Measurements from ENCODE around the gene DCBLD2. TPM values are rescaled to one million over a fixed set of nuclear protein-coding genes. Genes with fewer than 3 reads are reported as not detected.
"Not testable (repeated sequence)": the region's sequence is repeated elsewhere in the genome, so short reads cannot be mapped to it uniquely, and the experiment has no call there.

Gene DCBLD2
- total RNA-seq, 3 donors from 2014 or later, result 27.2 to 46.7 (median 29.6) TPM

- H3K4me1 ChIP-seq, result peaks cover 0 to 3% of the 10 kb centered on the region in 2 donors
- H3K4me3 ChIP-seq, result no peak overlapping the region
- no peaks in the 10 kb centered on the region for H3K9me3 ChIP-seq
- H3K27ac ChIP-seq, result no peak overlapping the region
- H3K36me3 ChIP-seq, result no peaks in the 10 kb centered on the region
- intact Hi-C loops (cut with DNase I; ENCODE audit: low total_unique reads), result no loop called here
- TF ChIP-seq CTCF (IDR thresholded peaks at IDR 0.05), result no peak
- no peak for TF ChIP-seq POLR2AphosphoS5 (IDR thresholded peaks at IDR 0.05)
- no peak for TF ChIP-seq POLR2A (IDR thresholded peaks at IDR 0.05)
- DNase-seq (ENCODE audit: low spot score in 2 of 2), result no peak
- no peaks in the 10 kb centered on the region for H3K27me3 ChIP-seq
These were observed 15.6 kb downstream of the DCBLD2 start for GRCh38 chr3:98885851-98886250.

- Histone ChIP-seq H3K9me3 (no peaks in the 10 kb centered on the region), H3K27ac (peak overlapping the region; percentile 37 to 41), H3K36me3 (no peaks in the 10 kb centered on the region), H3K4me3 (peak overlapping the region in 1 of 3 donors; percentile 0), H3K27me3 (no peaks in the 10 kb centered on the region), H3K4me1 (peaks cover 0 to 3% of the 10 kb centered on the region in 2 donors)
- intact Hi-C loops (cut with DNase I; ENCODE audit: low total_unique reads), result no loop called here
- TF ChIP-seq CTCF (IDR thresholded peaks at IDR 0.05) (no peak), POLR2AphosphoS5 (IDR thresholded peaks at IDR 0.05) (no peak), POLR2A (IDR thresholded peaks at IDR 0.05) (no peak)
- no peak for DNase-seq (ENCODE audit: low spot score in 2 of 2)
These were observed 16.7 kb downstream of the DCBLD2 start for GRCh38 chr3:98884675-98885371.

GRCh38 chr3:98882614-98883333, 18.7 kb downstream of the DCBLD2 start:
- H3K27me3 ChIP-seq; intact Hi-C loops (cut with DNase I; ENCODE audit: low total_unique reads); DNase-seq (ENCODE audit: low spot score in 2 of 2); H3K9me3 ChIP-seq; H3K4me1 ChIP-seq; H3K4me3 ChIP-seq; H3K27ac ChIP-seq; H3K36me3 ChIP-seq: not testable (repeated sequence)

- no peak for DNase-seq (ENCODE audit: low spot score in 2 of 2)
- H3K36me3 ChIP-seq, result no peaks in the 10 kb centered on the region
- H3K9me3 ChIP-seq, result no peaks in the 10 kb centered on the region
- no peak overlapping the region for H3K4me3 ChIP-seq
- no peak overlapping the region for H3K27ac ChIP-seq
- no peak for TF ChIP-seq POLR2AphosphoS5 (IDR thresholded peaks at IDR 0.05)
- H3K4me1 ChIP-seq, result no peaks in the 10 kb centered on the region
- intact Hi-C loops (cut with DNase I; ENCODE audit: low total_unique reads), result no loop called here
- no peaks in the 10 kb centered on the region for H3K27me3 ChIP-seq
These were observed 24.4 kb downstream of the DCBLD2 start for GRCh38 chr3:98877132-98877531.

GRCh38 chr3:98875535-98875934, 26.0 kb downstream of the DCBLD2 start:
- DNase-seq (ENCODE audit: low spot score in 2 of 2), result no peak
- Histone ChIP-seq H3K4me1 (no peaks in the 10 kb centered on the region), H3K9me3 (no peaks in the 10 kb centered on the region), H3K36me3 (no peaks in the 10 kb centered on the region), H3K27ac (no peak overlapping the region), H3K4me3 (no peak overlapping the region), H3K27me3 (no peaks in the 10 kb centered on the region)
- intact Hi-C loops (cut with DNase I; ENCODE audit: low total_unique reads), result no loop called here
- no peak for TF ChIP-seq POLR2A (IDR thresholded peaks at IDR 0.05)
- no peak for TF ChIP-seq POLR2AphosphoS5 (IDR thresholded peaks at IDR 0.05)
- TF ChIP-seq CTCF (IDR thresholded peaks at IDR 0.05), result no peak

GRCh38 chr3:98874602-98875249, 26.8 kb downstream of the DCBLD2 start:
- H3K27me3 ChIP-seq, result no peaks in the 10 kb centered on the region
- TF ChIP-seq POLR2A (IDR thresholded peaks at IDR 0.05), result no peak
- no peak for TF ChIP-seq CTCF (IDR thresholded peaks at IDR 0.05)
- H3K4me3 ChIP-seq, result no peak overlapping the region
- H3K36me3 ChIP-seq, result no peaks in the 10 kb centered on the region
- no peaks in the 10 kb centered on the region for H3K9me3 ChIP-seq
- H3K4me1 ChIP-seq, result no peaks in the 10 kb centered on the region
- no peak overlapping the region for H3K27ac ChIP-seq
- no peak for DNase-seq (ENCODE audit: low spot score in 2 of 2)
- intact Hi-C loops (cut with DNase I; ENCODE audit: low total_unique reads), result no loop called here
